ENCODE results near the gene TNFAIP1. TPM values are rescaled to one million over a fixed set of nuclear protein-coding genes. Genes with fewer than 3 reads are reported as not detected.

TNFAIP1 gene
- total RNA-seq, 1 donor from 2014 or later, result 69.3 TPM

DNA sequence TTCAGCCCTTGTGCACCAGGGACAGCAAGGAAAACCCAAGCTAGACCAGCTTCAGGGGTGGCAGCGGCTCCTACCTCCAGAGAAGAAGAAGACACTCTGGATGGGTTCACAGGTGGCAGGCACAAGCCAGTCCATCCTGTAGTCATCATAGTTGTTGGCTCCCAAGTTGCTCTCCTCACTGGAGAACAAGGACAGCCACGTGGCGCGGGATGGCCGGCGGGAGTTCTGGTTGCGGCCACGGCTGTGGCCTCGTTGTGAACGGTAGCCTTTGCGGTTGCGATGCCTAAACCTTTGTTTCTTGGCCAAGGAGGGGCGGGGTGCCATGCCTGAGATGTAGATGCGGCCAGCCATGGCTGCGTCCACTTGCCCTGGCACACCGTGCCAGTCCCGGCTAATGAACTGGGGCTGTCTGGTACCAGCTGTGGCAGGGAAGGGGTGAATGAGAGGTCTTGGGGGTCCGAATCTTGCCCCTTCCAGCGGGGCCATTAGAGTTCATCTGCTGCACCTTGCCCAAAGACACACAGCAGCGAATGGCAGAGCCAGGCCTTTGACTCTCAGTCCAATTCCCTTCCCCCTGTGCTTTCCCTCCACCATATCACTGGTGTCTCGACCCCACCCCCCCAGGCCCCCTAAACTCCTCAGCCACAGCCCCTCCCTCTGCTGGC lies 32.2 kb downstream of the TNFAIP1 start:
- no peak for TF ChIP-seq CTCF (conservative IDR thresholded peaks at IDR 0.05; ENCODE audit: low read depth, low read length)
- no peak overlapping the region for H3K4me3 ChIP-seq (ENCODE audit: low read depth, low read length)
- no peak for DNase-seq (ENCODE audit: low read depth)

DNA sequence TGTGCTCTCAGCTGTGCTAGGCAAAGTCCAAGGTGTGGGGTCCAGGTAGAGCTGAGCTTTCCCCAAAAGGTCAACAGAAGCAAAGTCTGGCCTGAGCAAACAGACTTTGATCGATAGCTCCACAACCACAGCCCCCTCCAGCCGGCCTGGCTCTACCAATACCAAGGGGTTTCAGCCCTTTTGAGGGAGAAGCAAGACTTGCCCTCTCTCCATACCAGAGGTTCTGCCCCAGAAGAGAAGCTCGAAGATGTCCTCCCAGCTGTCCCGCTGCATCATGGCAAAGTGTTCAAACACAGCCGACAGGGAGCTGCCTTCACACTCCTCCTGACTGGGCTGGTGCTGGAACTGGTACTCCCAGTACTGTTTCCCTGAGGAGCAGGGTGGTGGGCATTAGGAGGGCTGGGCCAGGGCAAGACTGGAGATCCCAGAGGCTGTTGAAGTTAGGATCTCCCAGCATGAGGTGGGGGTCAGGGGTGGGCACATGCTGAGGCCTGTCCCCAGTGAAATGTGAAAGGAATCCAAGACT lies 32.8 kb downstream of the TNFAIP1 start:
- DNase-seq (ENCODE audit: low read depth), result no peak
- no peak for TF ChIP-seq CTCF (conservative IDR thresholded peaks at IDR 0.05; ENCODE audit: low read depth, low read length)
- H3K4me3 ChIP-seq (ENCODE audit: low read depth, low read length), result no peak overlapping the region

DNA sequence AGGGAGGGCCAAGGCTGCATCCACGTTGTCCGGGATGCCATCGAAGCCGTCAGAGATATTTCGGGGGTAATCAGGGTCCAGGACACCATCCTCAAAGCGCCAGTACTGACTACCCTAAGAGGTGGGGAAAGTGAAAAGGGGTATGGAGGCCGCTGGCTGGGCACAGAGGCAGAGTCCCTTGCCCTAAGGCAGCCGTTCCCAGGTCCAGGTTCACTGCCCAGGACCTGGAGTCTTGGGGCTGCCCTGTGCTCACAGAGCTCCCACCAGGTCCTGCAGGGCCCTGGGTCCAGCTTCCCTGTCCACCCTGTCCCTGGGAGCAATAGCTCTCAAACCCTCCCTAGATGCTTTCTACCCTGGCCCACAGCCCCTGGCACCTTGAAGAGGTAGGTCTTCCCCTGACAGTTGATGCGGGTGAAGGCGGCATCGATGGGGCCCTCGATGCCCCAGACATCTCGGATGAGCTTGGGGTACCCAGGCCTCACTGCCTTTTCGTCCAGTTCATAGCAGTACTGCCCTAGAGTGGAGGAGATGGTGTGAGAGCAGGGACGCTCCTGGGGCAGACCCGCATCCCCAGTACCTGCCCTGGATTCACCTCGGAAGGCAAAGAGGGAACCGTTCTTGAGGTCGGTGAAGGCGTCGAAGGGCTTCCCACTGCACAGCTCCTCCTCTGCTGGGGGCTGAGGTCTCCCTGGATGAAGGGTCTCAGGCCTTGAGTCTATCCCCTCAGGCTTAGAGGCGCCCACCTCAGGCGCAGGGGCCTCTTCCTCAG lies 33.5 kb downstream of the TNFAIP1 start:
- TF ChIP-seq CTCF (conservative IDR thresholded peaks at IDR 0.05; ENCODE audit: low read depth, low read length), result no peak
- H3K4me3 ChIP-seq (ENCODE audit: low read depth, low read length), result no peak overlapping the region

DNA sequence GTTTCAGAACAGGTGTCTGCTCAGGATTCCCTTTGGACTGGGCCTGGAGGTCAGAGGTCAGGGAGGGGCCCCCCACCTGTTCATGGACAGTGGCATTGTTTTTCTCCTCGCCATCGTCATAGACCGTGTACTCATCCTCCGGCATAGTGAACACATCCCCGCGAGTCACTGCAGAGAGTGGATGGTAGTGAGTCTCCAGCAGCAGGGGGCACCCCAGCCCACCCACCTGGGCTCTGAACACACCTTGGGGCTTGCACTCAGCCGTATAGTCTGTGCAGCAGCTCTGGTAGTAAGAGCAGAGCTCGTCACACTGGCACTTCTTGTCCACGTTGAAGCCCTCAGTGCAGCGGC lies 34.1 kb downstream of the TNFAIP1 start:
- TF ChIP-seq CTCF (conservative IDR thresholded peaks at IDR 0.05; ENCODE audit: low read depth, low read length), result no peak
- DNase-seq (ENCODE audit: low read depth), result no peak
- H3K4me3 ChIP-seq (ENCODE audit: low read depth, low read length), result no peak overlapping the region

More for the DNA sequence above, 33.5 kb downstream of the TNFAIP1 start:
- no peak for DNase-seq (ENCODE audit: low read depth)

GRCh38 chr17:28370035-28370743 lies 34.6 kb downstream of the TNFAIP1 start, which contains the start of gene VTN:
TSS of gene VTN (minus strand) at chr17:28370307. CDS start at chr17:28370203, 104 bp downstream.
- no peak within 1 kb of the TSS for H3K4me3 ChIP-seq (ENCODE audit: low read depth, low read length)
- TF ChIP-seq CTCF (conservative IDR thresholded peaks at IDR 0.05; ENCODE audit: low read depth, low read length), result no peak
- DNase-seq (ENCODE audit: low read depth), result no peak

- no peak for TF ChIP-seq CTCF (conservative IDR thresholded peaks at IDR 0.05; ENCODE audit: low read depth, low read length)
- H3K4me3 ChIP-seq (ENCODE audit: low read depth, low read length), result no peak overlapping the region
- DNase-seq (ENCODE audit: low read depth), result no peak
Measured at GRCh38 chr17:28370744-28371103, 35.2 kb downstream of the TNFAIP1 start.

Measured in epithelial cell of proximal tubule (primary cell).